ENCODE data around the gene VWA7.
A peak's percentile ranks its signal among the peaks of the same experiment; 100 is the strongest.

VWA7 gene

GRCh38 chr6:31740397-31741223 lies 36.5 kb downstream of the VWA7 start:
- H3K9me3 ChIP-seq (ENCODE audit: control insufficient read depth, low read length) = no peaks in the 10 kb centered on the region
- peaks cover 4% of the 10 kb centered on the region for H3K4me1 ChIP-seq
- peak overlapping the region; percentile 91 for H3K4me3 ChIP-seq (ENCODE audit: low read depth, low read length)
- H2AFZ ChIP-seq = peak overlapping the region; percentile 91
- H3K36me3 ChIP-seq (ENCODE audit: control insufficient read depth, insufficient read depth, low read length) = no peaks in the 10 kb centered on the region
- TF ChIP-seq CTCF (IDR thresholded peaks at IDR 0.05) = no peak
- H3K27me3 ChIP-seq (ENCODE audit: control insufficient read depth, insufficient read depth, low read length) = no peaks in the 10 kb centered on the region
- no peaks in the 10 kb centered on the region for H3K79me2 ChIP-seq
- H3K9ac ChIP-seq = no peak overlapping the region
- no peak overlapping the region for H3K27ac ChIP-seq
- H3K4me2 ChIP-seq (ENCODE audit: low read length) = peak overlapping the region; percentile 96

DNA sequence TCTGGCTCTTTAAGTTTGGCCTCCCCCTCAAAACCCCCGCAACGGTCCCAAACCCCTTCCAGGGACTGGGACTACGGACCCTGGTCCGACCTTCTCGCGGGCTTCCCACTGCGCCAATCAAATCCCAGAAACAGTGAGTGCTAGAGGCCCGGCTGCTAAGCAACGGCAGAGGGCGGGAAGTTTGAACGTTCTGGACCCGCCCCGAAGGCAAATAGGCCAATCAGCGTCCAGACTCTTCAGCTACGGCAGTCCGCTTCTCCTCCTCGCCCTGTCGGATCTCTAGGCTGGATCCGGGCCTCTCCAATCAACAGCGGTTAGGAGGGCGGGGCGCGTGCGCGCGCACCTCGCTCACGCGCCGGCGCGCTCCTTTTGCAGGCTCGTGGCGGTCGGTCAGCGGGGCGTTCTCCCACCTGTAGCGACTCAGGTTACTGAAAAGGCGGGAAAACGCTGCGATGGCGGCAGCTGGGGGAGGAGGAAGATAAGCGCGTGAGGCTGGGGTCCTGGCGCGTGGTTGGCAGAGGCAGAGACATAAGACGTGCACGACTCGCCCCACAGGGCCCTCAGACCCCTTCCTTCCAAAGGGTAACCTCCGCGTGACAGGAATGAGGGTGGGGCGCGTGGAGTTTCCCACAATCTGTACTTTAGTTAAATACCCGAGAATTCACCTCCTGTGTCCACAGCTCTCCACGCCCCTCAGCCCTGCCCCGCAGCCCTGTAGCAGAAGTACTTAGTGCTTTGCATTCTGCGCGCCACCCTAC lies 37.3 kb downstream of the VWA7 start, which contains the start of gene MSH5:
MSH5 (plus strand) TSS at position 367 of the 758 bp plus-strand sequence. CDS start 462 bp downstream, outside the sequence.
- Histone ChIP-seq H3K9ac (no peak within 1 kb of the TSS), H2AFZ (peak within 1 kb of the TSS; percentile 91), H3K4me2 (ENCODE audit: low read length) (peak within 1 kb of the TSS; percentile 96), H3K27ac (no peak within 1 kb of the TSS), H3K9me3 (ENCODE audit: control insufficient read depth, low read length) (no peaks in the 10 kb centered on the region), H3K27me3 (ENCODE audit: control insufficient read depth, insufficient read depth, low read length) (no peaks in the 10 kb centered on the region), H3K4me1 (peaks cover 4% of the 10 kb centered on the region), H3K4me3 (ENCODE audit: low read depth, low read length) (peak within 1 kb of the TSS; percentile 91), H3K36me3 (ENCODE audit: control insufficient read depth, insufficient read depth, low read length) (no peaks in the 10 kb centered on the region), H3K79me2 (no peaks in the 10 kb centered on the region)
- no peak for TF ChIP-seq CTCF (IDR thresholded peaks at IDR 0.05)

- Histone ChIP-seq H2AFZ (peak overlapping the region; percentile 38), H3K9ac (no peak overlapping the region), H3K36me3 (ENCODE audit: control insufficient read depth, insufficient read depth, low read length) (no peaks in the 10 kb centered on the region), H3K27ac (peak overlapping the region; percentile 54), H3K4me3 (ENCODE audit: low read depth, low read length) (no peak overlapping the region), H3K27me3 (ENCODE audit: control insufficient read depth, insufficient read depth, low read length) (no peaks in the 10 kb centered on the region), H3K4me1 (peaks cover 9% of the 10 kb centered on the region), H3K4me2 (ENCODE audit: low read length) (peak overlapping the region; percentile 8), H3K79me2 (no peaks in the 10 kb centered on the region), H3K9me3 (ENCODE audit: control insufficient read depth, low read length) (no peaks in the 10 kb centered on the region)
- TF ChIP-seq CTCF (IDR thresholded peaks at IDR 0.05) = no peak
Observed at GRCh38 chr6:31737991-31738979, 38.8 kb downstream of the VWA7 start.

GRCh38 chr6:31737315-31737990 lies 39.7 kb downstream of the VWA7 start:
- no peak for TF ChIP-seq CTCF (IDR thresholded peaks at IDR 0.05)
- Histone ChIP-seq H3K4me1 (peaks cover 9% of the 10 kb centered on the region), H3K9ac (no peak overlapping the region), H3K79me2 (no peaks in the 10 kb centered on the region), H3K4me3 (ENCODE audit: low read depth, low read length) (no peak overlapping the region), H3K9me3 (ENCODE audit: control insufficient read depth, low read length) (no peaks in the 10 kb centered on the region), H3K36me3 (ENCODE audit: control insufficient read depth, insufficient read depth, low read length) (no peaks in the 10 kb centered on the region), H3K27ac (peak overlapping the region; percentile 84), H3K4me2 (ENCODE audit: low read length) (peak overlapping the region; percentile 8), H2AFZ (peak overlapping the region; percentile 92), H3K27me3 (ENCODE audit: control insufficient read depth, insufficient read depth, low read length) (no peaks in the 10 kb centered on the region)
